ENCODE data around the gene KCNQ4. TPM values are rescaled to one million over a fixed set of nuclear protein-coding genes. Genes with fewer than 3 reads are reported as not detected.

KCNQ4 gene
- total and polyA plus RNA-seq, 8 donors: 0.92 to 1.7 (median 1.4) TPM

GRCh38 chr1:40819101-40819500, 35.5 kb downstream of the KCNQ4 start:
- no peak overlapping the region for H3K27ac ChIP-seq
- ATAC-seq: no peak
- H3K36me3 ChIP-seq: no peaks in the 10 kb centered on the region
- peaks cover 0 to 5% of the 10 kb centered on the region in 2 donors for H3K4me1 ChIP-seq
- peaks cover 0 to 29% of the 10 kb centered on the region in 2 donors for H3K27me3 ChIP-seq
- H3K9me3 ChIP-seq: no peaks in the 10 kb centered on the region
- DNase-seq: peak in 1 of 4 donors; percentile 61
- no peak overlapping the region for H3K4me3 ChIP-seq
- intact Hi-C loops (cut with DNase I): no loop called here
- TF ChIP-seq, protein P1, sequence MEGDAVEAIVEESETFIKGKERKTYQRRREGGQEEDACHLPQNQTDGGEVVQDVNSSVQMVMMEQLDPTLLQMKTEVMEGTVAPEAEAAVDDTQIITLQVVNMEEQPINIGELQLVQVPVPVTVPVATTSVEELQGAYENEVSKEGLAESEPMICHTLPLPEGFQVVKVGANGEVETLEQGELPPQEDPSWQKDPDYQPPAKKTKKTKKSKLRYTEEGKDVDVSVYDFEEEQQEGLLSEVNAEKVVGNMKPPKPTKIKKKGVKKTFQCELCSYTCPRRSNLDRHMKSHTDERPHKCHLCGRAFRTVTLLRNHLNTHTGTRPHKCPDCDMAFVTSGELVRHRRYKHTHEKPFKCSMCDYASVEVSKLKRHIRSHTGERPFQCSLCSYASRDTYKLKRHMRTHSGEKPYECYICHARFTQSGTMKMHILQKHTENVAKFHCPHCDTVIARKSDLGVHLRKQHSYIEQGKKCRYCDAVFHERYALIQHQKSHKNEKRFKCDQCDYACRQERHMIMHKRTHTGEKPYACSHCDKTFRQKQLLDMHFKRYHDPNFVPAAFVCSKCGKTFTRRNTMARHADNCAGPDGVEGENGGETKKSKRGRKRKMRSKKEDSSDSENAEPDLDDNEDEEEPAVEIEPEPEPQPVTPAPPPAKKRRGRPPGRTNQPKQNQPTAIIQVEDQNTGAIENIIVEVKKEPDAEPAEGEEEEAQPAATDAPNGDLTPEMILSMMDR (IDR thresholded peaks at IDR 0.05): no peak

DNA sequence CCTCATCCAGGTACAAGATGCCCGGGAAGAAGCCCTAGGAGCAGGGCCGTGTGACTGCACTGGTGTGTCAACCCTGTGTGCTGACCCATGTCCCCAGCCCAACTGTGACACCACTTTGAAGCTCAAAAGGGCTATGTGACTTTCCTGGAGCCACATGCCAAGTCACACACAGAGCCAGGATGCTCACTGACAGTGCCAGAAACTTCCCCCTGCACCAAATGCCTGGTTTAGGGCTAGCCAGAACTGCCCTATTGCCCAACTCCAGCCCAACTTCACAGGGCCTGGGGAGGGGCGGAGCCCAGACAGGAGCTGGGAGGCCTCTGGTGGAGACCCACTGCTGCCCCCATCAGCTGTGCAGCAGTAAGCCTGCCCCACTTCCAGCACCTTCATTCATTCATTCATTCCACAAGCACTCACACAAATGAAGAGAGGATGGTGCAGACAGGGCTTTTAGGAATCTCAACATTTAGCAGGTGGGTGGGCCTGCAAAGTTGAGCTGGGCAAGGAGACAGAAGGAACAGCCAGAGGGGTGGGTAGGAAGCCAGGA, 36.7 kb downstream of the KCNQ4 start:
- Histone ChIP-seq H3K36me3 (no peaks in the 10 kb centered on the region), H3K9me3 (no peaks in the 10 kb centered on the region), H3K4me1 (peaks cover 2 to 17% of the 10 kb centered on the region in 2 donors), H3K27me3 (peaks cover 0 to 29% of the 10 kb centered on the region in 2 donors), H3K4me3 (no peak overlapping the region), H3K27ac (no peak overlapping the region)
- DNase-seq (peak in 1 of 4 donors; percentile 39), ATAC-seq (no peak)
- intact Hi-C loops (cut with DNase I): no loop called here
- TF ChIP-seq, protein P1 (IDR thresholded peaks at IDR 0.05): no peak

DNA sequence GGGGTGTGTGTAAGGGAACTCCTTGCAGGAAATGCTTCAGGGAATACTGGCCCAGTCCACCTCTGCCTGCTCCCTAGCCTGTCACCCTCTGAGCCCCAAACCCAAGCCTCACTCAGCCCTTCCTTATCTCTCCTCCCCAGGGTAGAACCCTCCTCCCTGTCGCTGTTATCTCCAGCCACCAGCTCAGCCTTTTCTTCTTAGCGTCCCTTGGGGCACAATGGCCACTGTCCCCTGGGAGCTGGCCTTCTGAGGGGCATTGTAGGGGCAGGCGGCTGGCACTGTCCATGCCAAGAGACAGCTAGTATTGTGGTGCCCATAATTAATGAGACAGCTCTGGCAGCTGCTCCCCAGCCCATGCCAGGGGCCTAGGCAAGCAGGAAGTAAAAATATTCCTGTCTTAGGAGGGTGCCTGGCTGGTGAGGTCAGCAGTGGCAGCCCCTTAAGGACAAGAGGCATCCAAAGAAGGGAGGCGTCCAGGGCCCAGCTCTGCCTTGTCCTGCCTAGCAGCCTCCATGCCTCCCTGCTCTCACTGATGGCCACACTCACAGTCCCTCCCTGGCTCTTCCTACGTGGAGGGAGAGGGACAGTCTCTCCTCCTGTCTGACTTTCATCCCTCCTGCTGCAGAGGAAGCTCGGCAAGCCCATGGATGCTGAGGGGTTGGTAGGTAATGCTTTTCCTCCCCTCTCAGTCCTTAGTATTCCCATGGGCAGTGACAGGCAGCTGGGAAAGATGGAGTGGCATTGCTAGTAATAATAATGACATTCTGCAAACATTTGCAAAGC, 37.5 kb downstream of the KCNQ4 start:
- Histone ChIP-seq H3K4me3 (no peak overlapping the region), H3K36me3 (no peaks in the 10 kb centered on the region), H3K27ac (no peak overlapping the region), H3K9me3 (no peaks in the 10 kb centered on the region), H3K27me3 (peaks cover 0 to 29% of the 10 kb centered on the region in 2 donors), H3K4me1 (peaks cover 6 to 24% of the 10 kb centered on the region in 2 donors)
- intact Hi-C loops (cut with DNase I): no loop called here
- DNase-seq (peak in 1 of 4 donors; percentile 29), ATAC-seq (no peak)
- TF ChIP-seq, protein P1 (IDR thresholded peaks at IDR 0.05): no peak

GRCh38 chr1:40822890-40823289, 39.3 kb downstream of the KCNQ4 start:
- TF ChIP-seq, protein P1 (IDR thresholded peaks at IDR 0.05): no peak
- DNase-seq (peak in 1 of 4 donors; percentile 67), ATAC-seq (no peak)
- Histone ChIP-seq H3K36me3 (no peaks in the 10 kb centered on the region), H3K4me1 (peaks cover 6 to 24% of the 10 kb centered on the region in 2 donors), H3K27ac (no peak overlapping the region), H3K4me3 (no peak overlapping the region), H3K9me3 (no peaks in the 10 kb centered on the region), H3K27me3 (peaks cover 0 to 17% of the 10 kb centered on the region in 2 donors)
- intact Hi-C loops (cut with DNase I): no loop called here

GRCh38 chr1:40823345-40823744, 39.8 kb downstream of the KCNQ4 start:
- Histone ChIP-seq H3K27me3 (peaks cover 0 to 12% of the 10 kb centered on the region in 2 donors), H3K36me3 (no peaks in the 10 kb centered on the region), H3K9me3 (no peaks in the 10 kb centered on the region), H3K4me1 (peaks cover 6 to 21% of the 10 kb centered on the region in 2 donors), H3K4me3 (no peak overlapping the region), H3K27ac (no peak overlapping the region)
- intact Hi-C loops (cut with DNase I): no loop called here
- DNase-seq (no peak), ATAC-seq (no peak)
- TF ChIP-seq, protein P1 (IDR thresholded peaks at IDR 0.05): no peak
